Fibroblast of mammary gland (primary cell): ENCODE measurements around the gene ATG4A.
A peak's percentile ranks its signal among the peaks of the same experiment; 100 is the strongest.

ENCODE experiments used
- DNase-seq: peaks from one replicate; pipeline ENCODE4 v3.0.0-alpha.2; 2010; ENCODE audit warnings: low read depth
- H3K4me3 ChIP-seq: 2 replicates; pipeline ENCODE4 v1.5.1; 2011; ENCODE audit warnings: low read depth, mild to moderate bottlenecking, low read length, moderate library complexity; ENCODE audit not compliant: control insufficient read depth
- TF ChIP-seq, protein P1 (sequence below): conservative IDR thresholded peaks from 2 replicates; pipeline ENCODE4 v1.5.1; 2011; ENCODE audit warnings: low read depth, low read length, inconsistent platforms; ENCODE audit not compliant: control insufficient read depth, insufficient read depth

Gene ATG4A

GRCh38 chrX:108138814-108139702, 47.5 kb downstream of the ATG4A start:
- peak; percentile 12 for DNase-seq
- TF ChIP-seq, protein P1, sequence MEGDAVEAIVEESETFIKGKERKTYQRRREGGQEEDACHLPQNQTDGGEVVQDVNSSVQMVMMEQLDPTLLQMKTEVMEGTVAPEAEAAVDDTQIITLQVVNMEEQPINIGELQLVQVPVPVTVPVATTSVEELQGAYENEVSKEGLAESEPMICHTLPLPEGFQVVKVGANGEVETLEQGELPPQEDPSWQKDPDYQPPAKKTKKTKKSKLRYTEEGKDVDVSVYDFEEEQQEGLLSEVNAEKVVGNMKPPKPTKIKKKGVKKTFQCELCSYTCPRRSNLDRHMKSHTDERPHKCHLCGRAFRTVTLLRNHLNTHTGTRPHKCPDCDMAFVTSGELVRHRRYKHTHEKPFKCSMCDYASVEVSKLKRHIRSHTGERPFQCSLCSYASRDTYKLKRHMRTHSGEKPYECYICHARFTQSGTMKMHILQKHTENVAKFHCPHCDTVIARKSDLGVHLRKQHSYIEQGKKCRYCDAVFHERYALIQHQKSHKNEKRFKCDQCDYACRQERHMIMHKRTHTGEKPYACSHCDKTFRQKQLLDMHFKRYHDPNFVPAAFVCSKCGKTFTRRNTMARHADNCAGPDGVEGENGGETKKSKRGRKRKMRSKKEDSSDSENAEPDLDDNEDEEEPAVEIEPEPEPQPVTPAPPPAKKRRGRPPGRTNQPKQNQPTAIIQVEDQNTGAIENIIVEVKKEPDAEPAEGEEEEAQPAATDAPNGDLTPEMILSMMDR = peak; percentile 55
- no peak overlapping the region for H3K4me3 ChIP-seq

DNA sequence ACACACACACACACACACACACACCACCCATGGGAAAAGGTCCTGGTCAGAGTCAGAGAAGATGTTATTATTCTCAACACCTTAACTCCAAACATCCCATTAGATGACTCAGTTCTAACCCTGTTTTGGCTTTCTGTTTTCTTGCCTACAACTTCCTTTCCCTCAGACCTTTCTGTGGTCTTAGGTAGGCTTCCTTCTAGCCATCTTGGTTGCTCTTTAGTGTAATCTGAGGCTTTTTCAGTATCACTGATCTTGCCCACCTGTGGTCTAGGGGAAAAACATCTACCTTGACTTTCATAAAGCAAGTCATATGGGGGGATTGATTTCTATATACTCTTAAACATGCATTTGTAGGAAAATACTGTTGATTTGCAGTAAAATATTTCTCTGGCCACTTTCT, 56.9 kb downstream of the ATG4A start:
- TF ChIP-seq, protein P1 = no peak
- DNase-seq = no peak
- no peak overlapping the region for H3K4me3 ChIP-seq

DNA sequence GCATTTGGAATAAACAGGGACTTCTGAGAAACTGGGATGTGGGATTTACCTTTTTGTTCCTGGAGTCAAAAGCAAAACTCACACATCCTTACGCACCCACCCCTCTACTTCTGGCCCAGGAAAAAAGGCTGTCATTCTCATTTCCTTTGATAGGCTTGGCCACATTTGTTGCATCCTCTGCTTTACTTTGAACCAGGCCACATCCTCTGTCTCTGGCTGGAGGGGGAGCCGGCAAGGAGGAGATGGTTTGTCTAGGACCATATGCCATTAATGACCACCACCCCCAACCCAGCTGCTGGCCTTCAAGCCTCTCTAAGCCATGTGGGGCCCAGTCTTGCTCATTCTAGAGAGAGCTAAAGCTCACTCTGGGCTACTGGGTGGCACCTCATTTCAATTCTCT, 64.5 kb downstream of the ATG4A start:
- TF ChIP-seq, protein P1 = no peak
- DNase-seq = no peak

DNA sequence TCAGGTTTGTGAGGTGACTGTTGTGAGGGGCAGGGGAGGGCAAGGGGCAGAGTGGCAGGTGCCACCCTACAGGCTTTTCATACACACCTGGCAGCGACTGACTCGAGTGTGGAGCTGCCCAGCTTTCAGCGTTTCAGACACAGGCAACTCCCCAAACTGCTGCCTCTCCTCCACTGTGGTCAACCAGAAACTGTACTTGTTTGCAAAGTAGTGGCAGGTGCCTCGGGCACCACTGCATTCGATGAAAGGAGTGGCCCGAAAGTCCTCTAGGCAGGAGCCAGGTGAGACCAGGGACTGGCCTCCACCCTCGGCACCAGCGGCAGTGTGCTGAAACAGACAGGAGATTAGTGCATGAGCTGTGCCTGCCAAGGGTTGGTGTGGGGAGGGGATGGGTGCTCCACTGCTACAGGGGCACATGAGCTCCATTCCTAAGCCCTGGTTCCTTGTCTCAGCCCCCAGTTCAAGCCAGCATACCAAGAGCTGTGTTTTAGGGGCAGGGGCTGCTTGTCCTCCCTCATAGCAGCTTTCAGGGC, 65.4 kb downstream of the ATG4A start:
- TF ChIP-seq, protein P1 = no peak
- no peak overlapping the region for H3K4me3 ChIP-seq
- no peak for DNase-seq

More for the DNA sequence above, 64.5 kb downstream of the ATG4A start:
- no peak overlapping the region for H3K4me3 ChIP-seq

DNA sequence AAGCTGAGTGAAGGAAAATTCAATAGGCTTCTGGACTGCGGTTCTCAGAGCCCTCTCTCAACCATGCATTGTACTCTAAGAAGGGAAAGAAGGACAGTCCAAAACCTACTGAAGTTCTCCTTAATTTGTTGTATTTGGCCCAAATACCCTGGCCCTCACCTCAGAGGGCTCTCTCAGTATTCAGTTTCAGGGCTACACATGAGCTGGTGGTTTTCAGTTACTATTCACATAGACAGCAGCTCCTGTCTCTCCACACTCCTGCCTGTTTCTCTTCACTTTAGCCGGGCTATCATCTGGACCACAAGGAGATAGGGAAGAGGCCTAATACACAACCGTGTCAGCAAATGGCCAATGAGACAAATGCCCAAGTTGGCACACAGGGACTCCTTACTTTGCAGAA, 66.0 kb downstream of the ATG4A start:
- no peak overlapping the region for H3K4me3 ChIP-seq
- TF ChIP-seq, protein P1 = no peak
- DNase-seq = no peak

DNA sequence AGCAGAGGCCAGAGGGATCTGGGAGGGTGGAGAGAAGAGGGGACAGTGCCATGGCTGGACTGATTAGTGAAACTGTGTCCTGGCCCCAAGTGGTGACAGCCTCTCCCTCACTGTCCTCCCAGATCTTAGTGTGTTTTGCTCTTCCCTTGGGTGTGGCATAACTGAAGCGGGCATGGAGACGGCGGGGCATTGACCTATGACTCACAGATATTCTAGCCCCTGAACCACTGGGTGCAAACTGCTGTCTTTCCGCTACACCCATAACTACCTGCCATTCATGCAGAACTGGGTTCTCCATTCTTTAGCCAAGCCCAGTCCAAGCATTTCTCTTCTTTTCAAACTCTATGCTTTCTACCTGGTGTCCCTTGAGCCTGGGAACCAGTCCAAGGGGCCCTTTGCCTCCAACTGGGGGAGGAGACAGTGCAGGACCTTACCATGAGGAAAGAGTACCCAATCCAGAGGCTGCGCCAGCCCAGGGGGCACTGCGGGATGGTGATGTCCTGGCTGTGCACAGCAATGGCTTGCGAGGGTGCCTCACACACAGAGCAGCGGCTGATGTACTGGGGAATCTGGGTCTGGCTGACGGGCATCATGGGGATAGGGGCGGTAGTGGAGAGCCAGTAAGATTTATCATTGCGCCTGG, 67.6 kb downstream of the ATG4A start:
- no peak overlapping the region for H3K4me3 ChIP-seq
- TF ChIP-seq, protein P1 = no peak
- no peak for DNase-seq
